Activated naive CD4-positive, alpha-beta T cell treated with anti-CD3 and anti-CD28 coated beads, Interleukin-2, amount 50 U/mL, for 16 hours (primary cell): ENCODE data around the gene HTR4.
"Not testable (repeated sequence)": the region's sequence is repeated elsewhere in the genome, so short reads cannot be mapped to it uniquely, and the experiment has no call there.

ENCODE experiments used
- DNase-seq: peaks from one replicate; pipeline ENCODE4 v3.0.0-alpha.2; 2020

The HTR4 gene

GRCh38 chr5:148599187-148599586, 55.1 kb downstream of the HTR4 start:
- DNase-seq, result no peak

GRCh38 chr5:148595697-148596096, 58.6 kb downstream of the HTR4 start:
- DNase-seq, result no peak

GRCh38 chr5:148586796-148587195, 67.5 kb downstream of the HTR4 start:
- DNase-seq, result no peak

GRCh38 chr5:148585988-148586387, 68.3 kb downstream of the HTR4 start:
- DNase-seq, result no peak

- DNase-seq, result no peak
Measured at GRCh38 chr5:148584103-148584502, 70.2 kb downstream of the HTR4 start.

GRCh38 chr5:148583421-148583965, 70.8 kb downstream of the HTR4 start:
- DNase-seq, result no peak

GRCh38 chr5:148574167-148574566, 80.2 kb downstream of the HTR4 start:
- no peak for DNase-seq

GRCh38 chr5:148573374-148573773, 81.0 kb downstream of the HTR4 start:
- DNase-seq, result no peak

GRCh38 chr5:148569948-148570347, 84.4 kb downstream of the HTR4 start:
- no peak for DNase-seq

- no peak for DNase-seq
Measured at GRCh38 chr5:148565148-148565547, 89.2 kb downstream of the HTR4 start.

GRCh38 chr5:148563021-148563420, 91.3 kb downstream of the HTR4 start:
- no peak for DNase-seq

GRCh38 chr5:148561801-148562311, 92.5 kb downstream of the HTR4 start:
- no peak for DNase-seq

GRCh38 chr5:148559461-148559860, 94.9 kb downstream of the HTR4 start:
- DNase-seq, result no peak

- DNase-seq, result no peak
Measured at GRCh38 chr5:148558892-148559291, 95.4 kb downstream of the HTR4 start.

GRCh38 chr5:148556835-148557234, 97.5 kb downstream of the HTR4 start:
- DNase-seq, result no peak

- no peak for DNase-seq
Measured at GRCh38 chr5:148554621-148555020, 99.7 kb downstream of the HTR4 start.

- no peak for DNase-seq
Measured at GRCh38 chr5:148543727-148544126, 110.6 kb downstream of the HTR4 start.

GRCh38 chr5:148542812-148543211, 111.5 kb downstream of the HTR4 start:
- DNase-seq, result no peak

GRCh38 chr5:148541054-148541835, 113.1 kb downstream of the HTR4 start:
- no peak for DNase-seq

- DNase-seq, result no peak
Measured at GRCh38 chr5:148540647-148541046, 113.7 kb downstream of the HTR4 start.

- no peak for DNase-seq
Measured at GRCh38 chr5:148539851-148540250, 114.5 kb downstream of the HTR4 start.

GRCh38 chr5:148535190-148535589, 119.1 kb downstream of the HTR4 start:
- DNase-seq, result no peak

- no peak for DNase-seq
Measured at GRCh38 chr5:148532969-148533670, 121.2 kb downstream of the HTR4 start.

GRCh38 chr5:148529450-148529849, 124.9 kb downstream of the HTR4 start:
- not testable (repeated sequence) for DNase-seq
